ENCODE data around the gene CRIP2. TPM values are rescaled to one million over a fixed set of nuclear protein-coding genes. Genes with fewer than 3 reads are reported as not detected.
A peak's percentile ranks its signal among the peaks of the same experiment; 100 is the strongest.

Gene CRIP2
- total and polyA plus RNA-seq, 2 of the 13 experiments (the other 11 are each of a cell fraction or from before 2014, with no cell fraction given), result 31.6 to 37.9 TPM

- TF ChIP-seq ATRX (CRISPR knock-in tag; IDR thresholded peaks at IDR 0.05; ENCODE audit: borderline replicate concordance), result no peak
- TF ChIP-seq RARA (CRISPR knock-in tag; IDR thresholded peaks at IDR 0.05), result peak; percentile 49; the same call in 1 of the 2 replicates
- TF ChIP-seq, protein P1, sequence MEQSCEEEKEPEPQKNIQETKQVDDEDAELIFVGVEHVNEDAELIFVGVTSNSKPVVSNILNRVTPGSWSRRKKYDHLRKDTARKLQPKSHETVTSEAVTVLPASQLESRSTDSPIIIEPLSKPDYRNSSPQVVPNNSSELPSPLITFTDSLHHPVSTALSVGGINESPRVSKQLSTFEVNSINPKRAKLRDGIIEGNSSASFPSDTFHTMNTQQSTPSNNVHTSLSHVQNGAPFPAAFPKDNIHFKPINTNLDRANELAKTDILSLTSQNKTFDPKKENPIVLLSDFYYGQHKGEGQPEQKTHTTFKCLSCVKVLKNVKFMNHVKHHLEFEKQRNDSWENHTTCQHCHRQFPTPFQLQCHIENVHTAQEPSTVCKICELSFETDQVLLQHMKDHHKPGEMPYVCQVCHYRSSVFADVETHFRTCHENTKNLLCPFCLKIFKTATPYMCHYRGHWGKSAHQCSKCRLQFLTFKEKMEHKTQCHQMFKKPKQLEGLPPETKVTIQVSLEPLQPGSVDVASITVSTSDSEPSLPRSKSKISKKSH (CRISPR knock-in tag; IDR thresholded peaks at IDR 0.05; ENCODE audit: borderline replicate concordance), result peak; percentile 45; the same call in 1 of the 2 replicates
- peak; percentile 78; the same call in 1 of the 2 replicates for TF ChIP-seq ZNF580 (CRISPR knock-in tag; IDR thresholded peaks at IDR 0.05; ENCODE audit: borderline replicate concordance, low read depth)
- no peak; the same call in 1 of the 2 replicates for TF ChIP-seq ZNF44 (CRISPR knock-in tag; IDR thresholded peaks at IDR 0.05)
- TF ChIP-seq AKNA (CRISPR knock-in tag; IDR thresholded peaks at IDR 0.05; ENCODE audit: borderline replicate concordance), result no peak
- TF ChIP-seq HNF4A (CRISPR knock-in tag; IDR thresholded peaks at IDR 0.05), result peak; percentile 95
- 0 out of 2 replicates have a peak, but pooled peaks have one; percentile 9 for TF ChIP-seq ZNF652 (CRISPR knock-in tag; IDR thresholded peaks at IDR 0.05; ENCODE audit: borderline replicate concordance, low read depth)
- TF ChIP-seq ZNF607 (CRISPR knock-in tag; IDR thresholded peaks at IDR 0.05; ENCODE audit: borderline replicate concordance), result 0 out of 2 replicates have a peak, but pooled peaks have one; percentile 60
- no peak for TF ChIP-seq CENPT (CRISPR knock-in tag; IDR thresholded peaks at IDR 0.05; ENCODE audit: low read depth)
- no peak; the same call in 1 of the 2 replicates for TF ChIP-seq KAT8 (CRISPR knock-in tag; IDR thresholded peaks at IDR 0.05)
- TF ChIP-seq SIN3A (IDR thresholded peaks at IDR 0.05; ENCODE audit: borderline replicate concordance, low read depth, low read length), result no peak; the same call in 1 of the 2 replicates
- TF ChIP-seq RFX5 (IDR thresholded peaks at IDR 0.05; ENCODE audit: low read depth, low read length), result no peak
- no peak for TF ChIP-seq ZBTB1 (CRISPR knock-in tag; IDR thresholded peaks at IDR 0.05; ENCODE audit: borderline replicate concordance)
- TF ChIP-seq ZNF331 (CRISPR knock-in tag; IDR thresholded peaks at IDR 0.05), result peak; percentile 61
- TF ChIP-seq MIER2 (CRISPR knock-in tag; IDR thresholded peaks at IDR 0.05), result peak; percentile 14; the same call in 1 of the 2 replicates
- TF ChIP-seq HOXD1 (CRISPR knock-in tag; IDR thresholded peaks at IDR 0.05), result no peak
- TF ChIP-seq FOXM1 (CRISPR knock-in tag; IDR thresholded peaks at IDR 0.05), result no peak
- TF ChIP-seq ZNF614 (CRISPR knock-in tag; IDR thresholded peaks at IDR 0.05; ENCODE audit: borderline replicate concordance), result no peak
- TF ChIP-seq ZNF563 (CRISPR knock-in tag; IDR thresholded peaks at IDR 0.05), result peak; percentile 83; the same call in 1 of the 2 replicates
- no peak for TF ChIP-seq CHD2 (IDR thresholded peaks at IDR 0.05; ENCODE audit: low read depth, low read length)
- no peak for TF ChIP-seq ZNF33B (CRISPR knock-in tag; IDR thresholded peaks at IDR 0.05)
Measured at GRCh38 chr14:105495990-105496830, 21.6 kb downstream of the CRIP2 start (continued).

All from HepG2 (cell line).